Muscle layer of colon (tissue), 2 donors: ENCODE results near the gene ZBTB12.

Source experiments
- H3K27ac ChIP-seq: one replicate; pipeline ENCODE4 v1.7.0; 2013; ENCODE audit warnings: low read depth, mild to moderate bottlenecking, low read length, moderate library complexity
- H3K27me3 ChIP-seq, 2 donors: one replicate each; pipeline ENCODE4 v1.7.0; 2013; ENCODE audit warnings: low read length in 2 of 2, mild to moderate bottlenecking in 2 of 2; ENCODE audit not compliant: insufficient read depth in 2 of 2, control insufficient read depth in 1 of 2
- H3K36me3 ChIP-seq: one replicate; pipeline ENCODE4 v1.7.0; 2013; ENCODE audit warnings: mild to moderate bottlenecking, low read length; ENCODE audit not compliant: insufficient read depth
- H3K4me1 ChIP-seq: one replicate; pipeline ENCODE4 v1.7.0; 2013; ENCODE audit warnings: mild to moderate bottlenecking, low read length; ENCODE audit not compliant: insufficient read depth
- H3K4me3 ChIP-seq, 2 donors: one replicate each; pipeline ENCODE4 v1.7.0; 2013; ENCODE audit warnings: low read length in 2 of 2, low read depth in 1 of 2, mild to moderate bottlenecking in 1 of 2, moderate library complexity in 1 of 2
- H3K9ac ChIP-seq: one replicate; pipeline ENCODE4 v1.7.0; 2013; ENCODE audit warnings: low read length
- H3K9me3 ChIP-seq: one replicate; pipeline ENCODE4 v1.7.0; 2013; ENCODE audit warnings: mild to moderate bottlenecking, low read length
- donor health status: abdominal sarcoma.
- donor health status: Adenocarcinoma of cecum.

Gene ZBTB12

DNA sequence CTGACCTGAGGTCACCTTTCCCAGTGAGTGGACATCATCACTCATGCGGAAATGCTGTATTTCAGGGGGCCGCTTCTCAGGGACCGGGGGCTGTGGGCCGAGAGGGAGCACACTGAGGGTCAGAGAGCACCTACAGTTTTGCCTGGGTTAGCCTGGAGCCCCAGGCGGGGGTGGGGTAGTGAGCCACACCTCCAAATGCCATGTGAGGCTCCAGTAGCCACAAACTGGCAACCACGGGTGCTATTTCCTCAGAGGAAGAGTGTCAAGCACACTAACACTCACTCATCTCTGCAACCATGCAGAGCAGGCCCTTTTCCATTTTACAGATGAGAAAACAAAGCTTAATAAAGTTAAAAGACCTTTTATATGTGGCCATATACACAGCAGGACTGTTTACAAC lies 9.1 kb downstream of the ZBTB12 start:
- no peak overlapping the region for H3K9ac ChIP-seq
- no peak overlapping the region for H3K27ac ChIP-seq
- H3K9me3 ChIP-seq, result no peaks in the 10 kb centered on the region
- H3K27me3 ChIP-seq, result no peaks in the 10 kb centered on the region
- H3K4me3 ChIP-seq, result no peak overlapping the region
- peaks cover 40% of the 10 kb centered on the region for H3K36me3 ChIP-seq
- H3K4me1 ChIP-seq, result peaks cover 9% of the 10 kb centered on the region

DNA sequence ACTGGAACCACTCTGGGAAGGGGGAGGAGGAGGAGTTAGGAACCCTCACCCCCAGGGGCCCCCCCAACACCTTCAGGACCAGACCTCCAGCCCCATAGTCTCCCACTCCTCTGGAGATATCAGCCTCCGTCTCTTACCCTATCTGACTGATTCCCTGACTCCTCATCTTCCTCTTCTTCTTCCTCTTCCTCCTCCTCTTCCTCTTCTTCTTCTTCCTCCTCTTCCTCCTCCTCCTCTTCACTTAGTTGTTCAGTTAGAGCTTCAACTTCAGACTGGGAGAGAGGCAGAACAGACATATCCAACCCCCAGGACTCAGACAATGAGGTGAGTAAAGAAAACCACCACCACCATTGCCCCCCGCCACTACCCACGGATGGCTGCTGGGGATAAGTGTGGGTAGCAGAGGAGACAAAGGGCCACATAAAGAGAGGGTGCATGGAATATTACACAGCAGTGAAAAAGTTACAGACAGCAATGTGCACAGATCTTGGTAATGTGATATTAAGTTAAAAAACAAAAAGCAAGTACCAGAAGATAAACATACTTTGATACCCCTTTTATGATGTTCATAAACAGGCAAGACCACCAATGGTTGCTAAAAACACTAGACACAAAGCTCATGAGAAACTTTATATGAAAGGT lies 12.4 kb downstream of the ZBTB12 start:
- Histone ChIP-seq H3K36me3 (peaks cover 54% of the 10 kb centered on the region), H3K4me1 (no peaks in the 10 kb centered on the region), H3K9me3 (no peaks in the 10 kb centered on the region)

DNA sequence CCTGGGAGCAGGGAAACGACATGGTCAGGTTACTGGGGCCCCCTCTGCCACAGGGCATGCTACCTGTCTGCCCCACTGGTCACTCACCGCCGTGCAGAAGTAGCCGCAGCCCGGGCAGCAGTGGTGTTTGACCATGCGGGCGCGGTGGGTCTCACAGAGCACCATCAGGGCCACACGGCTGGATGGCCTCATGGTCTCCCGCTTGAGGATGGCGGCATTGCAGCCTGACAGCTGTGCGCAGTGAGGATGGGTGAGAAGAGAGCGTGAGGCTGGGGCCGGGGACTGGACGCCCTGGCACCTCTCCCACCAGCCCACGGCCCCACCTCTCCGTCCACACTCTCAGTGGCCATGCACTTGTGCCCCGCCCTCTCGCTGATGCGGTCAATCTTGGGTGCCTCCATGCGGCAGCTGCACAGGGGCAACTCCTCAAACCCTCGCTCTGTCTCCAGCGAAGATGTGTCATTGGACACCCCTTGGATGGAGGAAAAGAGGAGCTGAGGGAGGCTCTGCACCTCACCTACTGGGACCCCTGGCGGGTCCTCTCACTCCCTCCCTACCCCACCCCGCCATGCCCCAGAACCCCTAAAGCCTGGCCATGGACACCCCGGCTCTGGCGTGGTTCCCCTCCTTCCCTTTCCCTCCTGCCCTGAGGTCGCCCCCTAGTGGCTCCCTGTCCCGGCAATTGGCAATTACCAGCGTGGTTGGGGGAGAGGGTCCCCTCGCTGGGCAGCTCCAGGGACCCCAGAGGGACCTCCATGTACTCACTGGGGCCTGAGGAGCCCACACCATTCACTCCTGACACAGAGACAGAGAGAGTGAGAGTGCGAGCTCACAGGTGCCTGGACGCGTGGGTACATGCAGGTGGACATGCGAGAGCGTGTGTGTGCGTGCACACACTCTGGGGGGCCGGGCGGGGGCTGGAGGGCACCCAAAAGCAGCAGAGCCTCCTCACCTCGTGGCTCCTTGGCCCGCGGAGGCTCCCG lies 13.3 kb downstream of the ZBTB12 start:
- no peak overlapping the region for H3K27ac ChIP-seq
- H3K27me3 ChIP-seq, result no peaks in the 10 kb centered on the region
- no peak overlapping the region for H3K9ac ChIP-seq
- no peaks in the 10 kb centered on the region for H3K9me3 ChIP-seq
- H3K4me3 ChIP-seq, result no peak overlapping the region
- H3K36me3 ChIP-seq, result peaks cover 63% of the 10 kb centered on the region
- H3K4me1 ChIP-seq, result no peaks in the 10 kb centered on the region

More for the DNA sequence above, 12.4 kb downstream of the ZBTB12 start:
- Histone ChIP-seq H3K4me3 (no peak overlapping the region), H3K27me3 (no peaks in the 10 kb centered on the region), H3K9ac (no peak overlapping the region), H3K27ac (no peak overlapping the region)

DNA sequence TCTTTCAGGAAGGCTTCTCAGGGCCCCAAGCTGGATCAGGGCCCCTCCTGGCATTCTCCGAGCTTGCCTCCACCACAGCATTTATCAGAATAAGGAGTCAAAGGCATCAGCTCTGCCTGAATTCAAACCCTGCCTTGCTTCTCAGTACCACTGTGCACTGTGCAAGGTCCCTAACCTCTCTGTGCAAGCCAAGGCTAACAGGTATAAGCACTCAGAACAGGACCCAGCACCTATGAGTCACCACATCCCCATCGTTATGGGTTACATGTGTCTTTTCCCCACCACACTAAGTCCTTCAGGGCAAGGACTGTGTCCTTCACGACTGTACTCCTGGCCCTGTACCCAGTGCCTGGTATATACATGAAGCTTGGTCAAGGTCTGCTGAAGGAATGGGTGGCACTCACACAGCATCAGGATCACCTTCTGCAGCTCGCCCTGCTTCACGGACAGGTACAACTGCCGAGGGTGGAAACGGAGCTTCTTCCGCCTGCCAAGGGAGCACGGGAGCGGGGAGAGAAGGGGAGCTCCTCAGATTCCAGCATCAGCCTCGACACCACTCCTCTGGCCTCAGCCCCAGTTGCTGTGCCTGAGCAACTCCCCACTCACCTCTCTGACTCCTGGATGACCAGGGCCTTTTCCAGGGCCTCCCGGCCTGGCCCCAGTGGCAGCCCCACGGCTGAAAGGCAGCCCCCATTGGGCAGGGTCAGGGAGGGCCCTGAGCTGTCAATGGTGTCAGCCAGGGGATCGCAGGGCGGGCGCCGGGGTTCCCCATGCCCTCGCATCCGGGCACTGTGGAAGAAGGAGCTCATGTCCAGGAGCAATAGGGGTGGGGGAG lies 14.5 kb downstream of the ZBTB12 start:
- H3K27ac ChIP-seq, result no peak overlapping the region
- peaks cover 70% of the 10 kb centered on the region for H3K36me3 ChIP-seq
- no peaks in the 10 kb centered on the region for H3K4me1 ChIP-seq
- no peaks in the 10 kb centered on the region for H3K27me3 ChIP-seq
- H3K9ac ChIP-seq, result no peak overlapping the region
- no peaks in the 10 kb centered on the region for H3K9me3 ChIP-seq
- no peak overlapping the region for H3K4me3 ChIP-seq

DNA sequence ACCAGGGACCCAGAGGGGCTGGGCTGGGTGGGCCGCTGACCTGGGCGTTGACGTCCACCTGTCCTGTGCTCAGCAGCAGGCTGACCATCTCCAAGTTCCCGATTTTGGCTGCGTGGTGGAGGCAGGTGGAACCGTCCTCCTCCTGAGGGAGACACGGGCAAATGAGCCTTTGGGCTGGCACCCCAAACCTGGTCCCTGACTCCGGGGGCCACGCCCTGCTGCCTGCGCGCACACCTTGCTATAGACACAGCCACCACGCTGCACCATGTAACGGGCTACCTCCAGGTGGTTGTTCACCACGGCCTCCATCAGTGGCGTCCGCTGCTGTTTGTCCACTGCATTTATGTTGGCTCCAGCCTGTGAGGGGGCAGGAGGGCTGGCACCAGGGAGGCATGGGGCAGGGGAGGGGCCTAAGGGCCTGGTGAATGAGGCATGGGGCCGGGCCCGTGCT lies 15.3 kb downstream of the ZBTB12 start:
- Histone ChIP-seq H3K4me1 (no peaks in the 10 kb centered on the region), H3K27me3 (no peaks in the 10 kb centered on the region), H3K9ac (no peak overlapping the region), H3K4me3 (no peak overlapping the region), H3K36me3 (peaks cover 71% of the 10 kb centered on the region), H3K27ac (no peak overlapping the region), H3K9me3 (no peaks in the 10 kb centered on the region)

DNA sequence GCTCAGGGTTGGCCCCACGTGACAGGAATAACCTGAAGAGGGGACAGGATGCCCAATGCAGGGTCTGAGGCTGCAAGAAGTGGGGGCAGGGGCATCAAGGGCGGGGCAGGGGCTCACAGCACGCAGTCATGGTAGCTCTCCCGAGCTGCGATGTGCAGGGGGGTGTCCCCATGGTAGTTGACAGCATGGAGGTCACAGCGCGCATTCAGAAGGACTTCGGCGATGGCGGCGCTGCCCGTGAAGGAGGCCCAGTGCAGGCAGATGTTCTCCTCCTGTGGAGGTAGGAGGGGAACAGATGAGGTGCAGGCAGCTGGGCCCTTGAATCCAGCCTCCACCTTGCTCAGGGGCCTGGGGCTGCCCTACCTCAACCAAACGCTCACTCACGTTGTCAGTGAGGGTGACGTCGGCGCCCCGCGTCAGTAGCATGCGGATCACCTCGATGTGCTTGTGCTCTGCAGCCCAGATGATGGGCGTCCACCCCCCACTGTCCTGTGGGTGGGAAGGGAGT lies 17.3 kb downstream of the ZBTB12 start:
- Histone ChIP-seq H3K27ac (no peak overlapping the region), H3K4me3 (no peak overlapping the region), H3K9me3 (no peaks in the 10 kb centered on the region), H3K9ac (no peak overlapping the region), H3K36me3 (peaks cover 81% of the 10 kb centered on the region), H3K27me3 (no peaks in the 10 kb centered on the region), H3K4me1 (no peaks in the 10 kb centered on the region)

DNA sequence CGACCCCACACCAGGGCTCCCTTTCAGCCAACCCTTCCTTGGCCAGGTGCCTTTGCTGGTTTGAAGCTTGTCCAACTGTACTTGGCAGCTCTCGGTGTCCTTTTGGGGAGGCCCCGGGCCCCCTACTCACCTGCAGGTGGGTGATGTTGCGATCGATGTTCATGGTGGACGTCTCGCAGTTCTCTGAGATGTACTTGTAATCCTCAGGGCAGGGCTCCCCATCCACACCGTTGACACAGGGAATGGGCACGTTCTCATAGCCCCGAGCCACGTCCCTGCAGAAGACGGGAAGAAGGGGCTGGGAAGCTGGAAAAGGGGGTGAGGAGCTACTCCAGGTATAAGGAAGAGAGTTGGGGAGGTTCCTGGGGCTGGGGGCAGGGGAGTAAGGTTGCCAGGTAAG lies 18.2 kb downstream of the ZBTB12 start:
- H3K36me3 ChIP-seq, result peaks cover 75% of the 10 kb centered on the region
- H3K4me1 ChIP-seq, result no peaks in the 10 kb centered on the region
- H3K4me3 ChIP-seq, result no peak overlapping the region

DNA sequence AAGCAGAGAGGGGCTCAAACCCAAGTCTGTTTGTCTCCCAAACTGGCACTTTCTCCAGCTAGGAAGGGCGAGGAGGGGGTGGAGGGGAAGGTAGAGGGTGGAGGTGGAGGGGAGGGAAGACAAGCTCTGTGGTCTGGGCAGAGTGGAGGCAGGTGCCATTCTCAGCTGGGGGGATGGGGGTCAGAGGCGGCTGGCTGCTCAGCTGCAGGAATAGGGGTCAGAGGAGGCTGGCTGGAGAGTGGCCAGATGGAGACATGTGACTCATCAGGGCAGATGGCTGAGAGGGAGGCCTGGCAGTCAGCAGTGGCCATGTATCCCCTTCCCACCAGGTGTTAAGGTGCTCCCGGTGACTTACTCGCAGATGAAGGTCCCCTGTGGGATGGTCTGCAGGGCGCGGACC lies 19.5 kb downstream of the ZBTB12 start:
- Histone ChIP-seq H3K36me3 (peaks cover 62% of the 10 kb centered on the region), H3K4me1 (no peaks in the 10 kb centered on the region), H3K27me3 (no peaks in the 10 kb centered on the region), H3K4me3 (no peak overlapping the region), H3K27ac (no peak overlapping the region), H3K9me3 (no peaks in the 10 kb centered on the region), H3K9ac (no peak overlapping the region)

More for the DNA sequence above, 18.2 kb downstream of the ZBTB12 start:
- no peaks in the 10 kb centered on the region for H3K27me3 ChIP-seq
- no peaks in the 10 kb centered on the region for H3K9me3 ChIP-seq
- no peak overlapping the region for H3K9ac ChIP-seq
- no peak overlapping the region for H3K27ac ChIP-seq

DNA sequence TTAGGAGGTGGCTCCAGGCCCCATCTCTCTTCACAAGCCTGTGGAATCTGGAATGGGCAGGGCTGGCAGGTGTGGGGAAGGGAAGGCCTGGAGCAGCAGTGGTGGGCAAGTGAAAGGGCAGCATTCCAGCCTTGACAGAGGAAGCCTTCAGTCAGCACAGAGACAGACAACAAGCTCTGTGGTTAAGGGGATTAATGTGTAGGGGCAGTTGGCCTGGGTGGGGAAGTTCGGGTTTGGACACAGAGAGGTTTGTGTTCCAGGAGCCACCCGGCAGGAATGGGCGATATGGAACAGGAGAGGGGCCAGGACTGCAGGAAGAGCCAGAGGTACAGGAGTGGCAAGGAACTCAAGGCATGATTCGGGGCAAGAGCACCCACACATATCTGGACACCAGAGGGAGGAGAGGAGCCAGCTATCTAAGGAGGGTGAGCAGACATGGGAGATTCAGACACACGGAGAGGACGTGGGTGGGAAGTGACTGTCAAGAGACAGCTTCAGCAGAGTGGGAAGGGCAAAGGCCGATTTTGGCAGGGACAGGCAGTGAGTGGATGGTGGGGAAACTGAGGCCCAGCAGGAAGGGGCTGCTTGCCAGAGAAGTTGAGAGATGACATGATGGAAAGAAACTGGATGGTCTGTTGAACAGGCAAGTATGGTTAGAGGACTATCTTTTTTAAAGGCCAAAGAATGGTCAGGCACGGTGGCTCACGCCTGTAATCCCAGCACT lies 20.6 kb downstream of the ZBTB12 start:
- Histone ChIP-seq H3K27ac (no peak overlapping the region), H3K27me3 (no peaks in the 10 kb centered on the region), H3K4me1 (no peaks in the 10 kb centered on the region), H3K9me3 (no peaks in the 10 kb centered on the region), H3K36me3 (peaks cover 55% of the 10 kb centered on the region), H3K4me3 (no peak overlapping the region), H3K9ac (no peak overlapping the region)

DNA sequence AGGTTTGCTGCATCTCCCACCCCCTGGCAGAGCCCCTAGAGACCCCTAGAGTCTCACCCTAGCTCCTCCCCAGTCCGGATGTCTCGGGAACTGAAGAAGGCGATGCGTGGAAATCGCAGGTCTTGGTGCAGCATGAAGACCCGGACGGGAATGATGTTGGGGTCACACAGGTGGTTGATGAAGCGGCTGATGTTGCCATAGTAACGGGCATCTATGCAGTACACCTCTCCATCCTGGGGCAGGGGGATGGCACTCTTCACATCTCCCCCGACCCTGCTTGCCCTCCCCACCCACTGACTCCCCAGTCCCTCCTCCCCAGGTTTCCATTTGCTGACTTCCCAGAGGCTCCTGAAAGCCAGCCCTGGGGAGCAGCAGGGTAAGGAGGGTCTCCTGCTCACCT lies 21.3 kb downstream of the ZBTB12 start:
- no peaks in the 10 kb centered on the region for H3K9me3 ChIP-seq
- H3K27ac ChIP-seq, result no peak overlapping the region
- H3K9ac ChIP-seq, result no peak overlapping the region
- no peak overlapping the region for H3K4me3 ChIP-seq
- no peaks in the 10 kb centered on the region for H3K27me3 ChIP-seq
- H3K36me3 ChIP-seq, result peaks cover 55% of the 10 kb centered on the region
- no peaks in the 10 kb centered on the region for H3K4me1 ChIP-seq
